NT2/D1 (cell line): ENCODE measurements around the gene INPP5D.
"Not testable (repeated sequence)": the region's sequence is repeated elsewhere in the genome, so short reads cannot be mapped to it uniquely, and the experiment has no call there.

Experiments
- DNase-seq: peaks from one replicate; pipeline ENCODE4 v3.0.0-alpha.2; 2011; ENCODE audit warnings: low read depth, low spot score
- H3K27me3 ChIP-seq: 2 replicates; pipeline ENCODE4 v1.6.0; 2011; ENCODE audit warnings: mild to moderate bottlenecking; ENCODE audit not compliant: insufficient read length, insufficient read depth
- H3K36me3 ChIP-seq: 2 replicates; pipeline ENCODE4 v1.6.1; 2011; ENCODE audit warnings: mild to moderate bottlenecking, low read length, mixed read lengths; ENCODE audit not compliant: insufficient read depth, insufficient read length
- H3K4me1 ChIP-seq: 2 replicates; pipeline ENCODE4 v1.5.1; 2011; ENCODE audit not compliant: insufficient read depth, insufficient read length
- H3K4me3 ChIP-seq: 2 replicates; pipeline ENCODE4 v1.5.1; 2011; ENCODE audit warnings: low read depth; ENCODE audit not compliant: insufficient read length
- H3K9ac ChIP-seq: 2 replicates; pipeline ENCODE4 v1.6.0; 2011; ENCODE audit warnings: low read depth; ENCODE audit not compliant: insufficient read length
- H3K9me3 ChIP-seq: 2 replicates; pipeline ENCODE4 v1.5.1; 2011; ENCODE audit warnings: mild to moderate bottlenecking, low read length; ENCODE audit not compliant: insufficient read depth
- SUZ12 ChIP-seq: IDR thresholded peaks from 2 replicates; pipeline ENCODE4 v1.6.1; 2011; ENCODE audit not compliant: insufficient read length, insufficient read depth; ENCODE audit errors: extremely low read depth
- YY1 ChIP-seq: IDR thresholded peaks from 2 replicates; pipeline ENCODE4 v1.6.1; 2011; ENCODE audit not compliant: insufficient read length, insufficient read depth
- ZNF274 ChIP-seq: IDR thresholded peaks from 2 replicates; pipeline ENCODE4 v1.6.1; 2011; ENCODE audit warnings: mild to moderate bottlenecking, low read depth, low read length

The INPP5D gene

DNA sequence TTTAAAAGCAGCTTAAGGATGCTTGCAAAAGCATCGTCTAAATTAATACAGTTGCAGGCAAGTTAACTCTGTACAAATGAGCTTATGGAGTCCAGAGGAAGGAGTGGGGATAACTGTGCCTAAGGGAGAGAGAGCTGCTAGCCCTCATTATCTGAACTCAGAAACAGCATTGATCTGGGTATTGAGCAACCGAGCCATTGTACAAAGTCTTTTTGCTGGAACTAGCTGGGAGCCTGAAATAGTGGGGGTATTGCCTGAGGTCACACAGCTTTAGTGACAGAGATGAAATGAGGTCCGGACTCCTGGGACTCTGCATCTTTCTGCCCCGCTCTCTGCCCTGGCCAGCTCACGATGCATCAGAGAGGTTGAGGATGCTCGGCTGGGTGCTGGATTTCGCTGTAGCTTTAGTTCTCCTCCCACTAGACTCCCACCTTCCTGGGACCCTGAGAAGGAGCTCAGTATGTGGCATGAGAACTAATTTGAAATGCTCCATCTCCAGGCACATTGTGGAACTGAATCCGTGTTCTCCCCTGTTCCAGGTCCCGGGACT is 123.8 kb downstream of the INPP5D start:
- Histone ChIP-seq H3K9me3 (peaks cover 24% of the 10 kb centered on the region), H3K4me3 (no peak overlapping the region), H3K36me3 (no peaks in the 10 kb centered on the region), H3K9ac (no peak overlapping the region), H3K27me3 (no peaks in the 10 kb centered on the region), H3K4me1 (peaks cover 6% of the 10 kb centered on the region)
- DNase-seq = no peak
- TF ChIP-seq ZNF274 (no peak), YY1 (no peak), SUZ12 (no peak)

DNA sequence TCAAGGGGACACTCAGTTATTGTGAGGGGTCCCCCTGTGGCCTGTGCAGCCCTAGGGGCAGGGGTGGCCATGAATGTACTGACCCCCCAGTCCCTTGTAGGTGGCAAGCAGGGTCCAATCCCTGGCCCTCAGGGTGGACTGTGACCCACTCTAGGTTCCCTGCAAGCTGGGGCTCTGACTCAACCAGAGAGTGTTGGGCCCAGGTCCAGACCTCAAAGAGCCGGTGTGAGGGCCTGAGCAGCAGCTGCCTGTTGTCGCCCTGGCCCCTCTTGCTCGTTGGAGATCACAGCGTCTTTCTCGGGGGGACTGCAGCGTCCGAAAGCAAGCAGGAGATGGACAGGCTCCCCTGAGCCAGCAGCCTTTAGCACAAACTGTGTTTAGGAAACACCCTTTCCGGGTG is 124.5 kb downstream of the INPP5D start:
- peaks cover 17% of the 10 kb centered on the region for H3K9me3 ChIP-seq
- peaks cover 9% of the 10 kb centered on the region for H3K4me1 ChIP-seq
- H3K27me3 ChIP-seq = no peaks in the 10 kb centered on the region
- H3K36me3 ChIP-seq = no peaks in the 10 kb centered on the region
- TF ChIP-seq ZNF274 (no peak), SUZ12 (no peak), YY1 (no peak)
- H3K9ac ChIP-seq = no peak overlapping the region
- no peak overlapping the region for H3K4me3 ChIP-seq
- no peak for DNase-seq

DNA sequence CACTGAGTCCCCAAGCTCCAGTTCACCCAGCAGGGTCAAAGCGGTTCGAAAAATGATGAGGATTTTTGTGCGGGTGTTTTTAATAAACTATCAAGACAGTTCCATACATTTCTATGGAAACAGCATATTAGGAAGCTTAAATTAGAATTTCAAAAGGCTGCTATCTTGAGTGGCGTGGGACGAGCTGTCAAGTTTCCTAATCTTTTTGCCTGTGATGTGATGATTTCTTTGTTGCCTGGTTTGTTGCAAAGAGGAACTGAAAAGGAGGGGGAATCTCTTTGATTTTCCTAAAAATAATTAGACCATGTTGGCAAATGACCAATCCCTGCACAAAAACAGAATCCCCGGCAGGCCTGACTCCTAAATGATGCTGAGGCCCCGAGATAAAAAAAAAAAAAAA is 125.2 kb downstream of the INPP5D start:
- Histone ChIP-seq H3K9me3 (peaks cover 11% of the 10 kb centered on the region), H3K4me3 (no peak overlapping the region), H3K27me3 (no peaks in the 10 kb centered on the region), H3K4me1 (peaks cover 9% of the 10 kb centered on the region), H3K9ac (no peak overlapping the region), H3K36me3 (no peaks in the 10 kb centered on the region)
- TF ChIP-seq YY1 = no peak
- no peak for TF ChIP-seq SUZ12
- TF ChIP-seq ZNF274 = no peak
- DNase-seq = no peak

DNA sequence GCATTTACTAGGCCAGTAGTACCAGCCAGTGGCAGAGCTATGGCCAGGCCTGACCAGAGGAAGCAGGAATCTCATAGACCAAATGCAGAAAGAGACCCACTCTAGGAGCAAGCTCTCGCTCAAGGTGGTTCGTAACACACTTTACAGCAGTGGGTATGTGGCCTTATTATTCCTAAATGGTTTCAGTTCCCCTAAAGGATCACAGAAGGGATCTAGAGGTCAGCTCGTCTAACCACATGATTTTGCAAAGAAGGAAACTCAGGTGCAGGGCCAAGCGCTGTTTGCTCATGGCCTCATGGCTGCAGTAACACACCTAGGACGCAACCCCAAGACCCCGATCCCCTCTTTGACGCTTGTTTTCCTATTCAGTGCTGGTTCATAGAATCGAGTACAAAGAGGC is 125.8 kb downstream of the INPP5D start:
- Histone ChIP-seq H3K4me3 (no peak overlapping the region), H3K36me3 (no peaks in the 10 kb centered on the region), H3K9ac (no peak overlapping the region), H3K9me3 (peaks cover 5% of the 10 kb centered on the region; the same call in 1 of the 2 replicates), H3K4me1 (peaks cover 9% of the 10 kb centered on the region), H3K27me3 (no peaks in the 10 kb centered on the region)
- DNase-seq = no peak
- TF ChIP-seq ZNF274 (no peak), YY1 (no peak), SUZ12 (no peak)

DNA sequence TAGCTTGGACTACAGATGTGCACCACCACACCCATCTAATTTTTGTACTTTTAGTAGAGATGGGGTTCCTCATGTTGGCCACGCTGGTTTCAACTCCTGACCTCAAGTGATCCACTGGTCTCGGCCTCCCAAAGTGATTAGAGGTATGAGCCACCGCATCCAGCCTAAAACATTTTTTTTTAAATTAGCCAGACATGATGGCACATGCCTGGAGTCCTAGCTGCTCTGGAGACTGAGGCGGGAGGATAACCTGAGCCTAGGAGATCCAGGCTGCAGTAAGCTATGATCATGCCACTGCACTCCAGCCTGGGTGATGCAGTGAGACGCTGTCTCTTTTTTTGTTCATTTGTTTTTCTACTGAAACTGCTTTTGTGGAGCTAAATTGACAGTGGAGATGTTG is 126.7 kb downstream of the INPP5D start:
- Histone ChIP-seq H3K9me3 (no peaks in the 10 kb centered on the region), H3K4me3 (no peak overlapping the region), H3K9ac (no peak overlapping the region), H3K36me3 (no peaks in the 10 kb centered on the region), H3K4me1 (peaks cover 9% of the 10 kb centered on the region), H3K27me3 (no peaks in the 10 kb centered on the region)
- TF ChIP-seq YY1 = no peak
- TF ChIP-seq ZNF274 = no peak
- DNase-seq = no peak

DNA sequence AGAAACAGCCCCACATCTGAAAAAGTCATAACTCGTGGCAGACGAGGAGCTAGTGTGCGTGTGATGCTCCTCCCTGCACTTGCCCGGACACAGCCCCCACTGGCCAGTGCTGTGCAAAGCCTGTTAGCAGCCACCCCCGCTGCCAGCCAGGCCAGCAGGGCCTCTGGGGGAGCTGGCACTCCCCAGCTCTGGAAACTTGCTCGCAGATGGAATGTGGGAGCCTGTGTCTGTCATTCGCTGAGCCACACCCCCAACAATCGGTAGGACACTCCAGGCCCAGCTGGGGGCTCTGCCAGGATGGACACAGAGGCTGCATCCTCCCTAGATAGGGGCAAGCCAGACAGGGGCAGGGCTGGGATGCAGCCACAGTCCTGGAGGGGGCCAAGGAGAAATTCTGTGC is 128.9 kb downstream of the INPP5D start:
- no peak for TF ChIP-seq SUZ12
- TF ChIP-seq ZNF274 = no peak
- no peak for TF ChIP-seq YY1
- no peaks in the 10 kb centered on the region for H3K36me3 ChIP-seq
- H3K9me3 ChIP-seq = no peaks in the 10 kb centered on the region
- no peak for DNase-seq
- peaks cover 9% of the 10 kb centered on the region for H3K4me1 ChIP-seq
- H3K27me3 ChIP-seq = no peaks in the 10 kb centered on the region
- H3K9ac ChIP-seq = no peak overlapping the region
- H3K4me3 ChIP-seq = no peak overlapping the region

DNA sequence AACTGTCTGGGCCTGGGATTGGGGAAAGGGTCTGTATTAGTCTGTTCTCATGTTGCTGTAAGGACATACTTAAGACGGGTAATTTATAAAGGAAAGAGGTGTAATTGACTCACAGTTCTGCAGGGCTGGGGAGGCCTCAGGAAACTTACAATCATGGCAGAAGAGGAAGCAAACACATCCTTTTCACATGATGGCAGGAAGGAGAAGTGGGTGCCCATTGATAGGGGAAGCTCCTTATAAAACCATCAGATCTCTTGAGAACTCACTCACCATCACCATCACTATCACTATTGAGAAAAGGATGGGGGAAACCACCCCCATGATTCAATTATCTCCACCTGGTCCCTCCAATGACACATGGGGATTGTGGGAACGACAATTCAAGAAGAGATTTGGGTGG is 130.9 kb downstream of the INPP5D start:
- not testable (repeated sequence) for H3K36me3 ChIP-seq, H3K9me3 ChIP-seq, H3K27me3 ChIP-seq, DNase-seq, H3K9ac ChIP-seq, H3K4me3 ChIP-seq, H3K4me1 ChIP-seq

DNA sequence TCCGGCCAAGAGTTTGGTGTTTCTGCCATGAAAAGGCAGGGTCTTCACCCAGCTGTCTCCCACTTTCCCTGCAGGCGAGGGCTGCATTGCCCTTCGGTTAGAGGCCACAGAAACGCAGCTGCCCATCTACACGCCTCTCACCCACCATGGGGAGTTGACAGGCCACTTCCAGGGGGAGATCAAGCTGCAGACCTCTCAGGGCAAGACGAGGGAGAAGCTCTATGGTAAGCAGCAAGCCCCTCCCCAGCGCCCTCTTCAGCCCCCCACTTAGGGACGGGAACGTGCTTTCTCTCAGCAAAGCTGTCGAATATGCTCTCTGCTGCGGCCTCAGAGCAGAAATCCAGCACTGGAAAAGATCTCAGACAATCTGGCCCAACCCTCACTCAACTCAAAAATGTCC is 133.6 kb downstream of the INPP5D start:
- Histone ChIP-seq H3K9ac (no peak overlapping the region), H3K27me3 (no peaks in the 10 kb centered on the region), H3K4me1 (peaks cover 4% of the 10 kb centered on the region), H3K4me3 (no peak overlapping the region), H3K9me3 (no peaks in the 10 kb centered on the region), H3K36me3 (no peaks in the 10 kb centered on the region)
- no peak for DNase-seq
- TF ChIP-seq SUZ12 (no peak), YY1 (no peak), ZNF274 (no peak)
